ENCODE data around the gene AGL. TPM values are rescaled to one million over a fixed set of nuclear protein-coding genes. Genes with fewer than 3 reads are reported as not detected.

Gene AGL
- total RNA-seq, 1 experiment from 2014 or later: 12.0 TPM

- in situ Hi-C loops (cut with HindIII; ENCODE audit: low pct_unique_long_range_greater_than_20kb, low sequenced_read_pairs) (no loop called here), intact Hi-C loops (cut with micrococcal nuclease; ENCODE audit: unreplicated experiment) (no loop called here)
- no TSS peak for BruUV-seq (replicated peaks)
- no peaks in the 10 kb centered on the region for H3K27me3 ChIP-seq (ENCODE audit: control insufficient read depth, insufficient read depth, low read length)
- CTCF ChIA-PET: no interaction called here
- H3K4me3 ChIP-seq (ENCODE audit: low read depth in 2 of 2, low read length in 2 of 2): no peak overlapping the region
- ATAC-seq: no peak
- no peaks in the 10 kb centered on the region for H3K9me3 ChIP-seq (ENCODE audit: control insufficient read depth, insufficient read depth, low read depth, low read length)
- POLR2A ChIA-PET: no interaction called here
- no peaks in the 10 kb centered on the region for H3K4me1 ChIP-seq (ENCODE audit: control insufficient read depth, insufficient read depth, low read length)
- H3K27ac ChIP-seq (ENCODE audit: low read length): no peak overlapping the region
- H3K36me3 ChIP-seq (ENCODE audit: control insufficient read depth, insufficient read depth, low read length): peaks cover 3% of the 10 kb centered on the region; the same call in 1 of the 2 replicates
- TF ChIP-seq TCF7L2 (IDR thresholded peaks at IDR 0.05; ENCODE audit: low read depth, low read length) (no peak), POLR2AphosphoS5 (IDR thresholded peaks at IDR 0.05; ENCODE audit: low read depth, low read length) (no peak)
- no peak for DNase-seq (ENCODE audit: low read depth, low spot score)
These were observed 21.9 kb downstream of the AGL start for GRCh38 chr1:99872063-99872462.

- ATAC-seq (no peak), DNase-seq (ENCODE audit: low read depth, low spot score) (no peak)
- no peaks in the 10 kb centered on the region for H3K9me3 ChIP-seq (ENCODE audit: control insufficient read depth, insufficient read depth, low read depth, low read length)
- H3K27ac ChIP-seq (ENCODE audit: low read length): no peak overlapping the region
- intact Hi-C loops (cut with micrococcal nuclease; ENCODE audit: unreplicated experiment): no loop called here
- POLR2A ChIA-PET: no interaction called here
- H3K27me3 ChIP-seq (ENCODE audit: control insufficient read depth, insufficient read depth, low read length): no peaks in the 10 kb centered on the region
- BruUV-seq (replicated peaks): no TSS peak
- in situ Hi-C loops (cut with HindIII; ENCODE audit: low pct_unique_long_range_greater_than_20kb, low sequenced_read_pairs): no loop called here
- CTCF ChIA-PET: no interaction called here
- H3K36me3 ChIP-seq (ENCODE audit: control insufficient read depth, insufficient read depth, low read length): peaks cover 3% of the 10 kb centered on the region; the same call in 1 of the 2 replicates
- H3K4me3 ChIP-seq (ENCODE audit: low read depth in 2 of 2, low read length in 2 of 2): no peak overlapping the region
- TF ChIP-seq POLR2AphosphoS5 (IDR thresholded peaks at IDR 0.05; ENCODE audit: low read depth, low read length): no peak
- TF ChIP-seq REST (IDR thresholded peaks at IDR 0.05; ENCODE audit: insufficient read depth in 1 of 2, low read depth in 2 of 2, low read length in 1 of 2): no peak
- TF ChIP-seq SIN3A (IDR thresholded peaks at IDR 0.05; ENCODE audit: borderline replicate concordance, insufficient read depth, low read depth, low read length): no peak
- TF ChIP-seq TCF7L2 (IDR thresholded peaks at IDR 0.05; ENCODE audit: low read depth, low read length): no peak
- H3K4me1 ChIP-seq (ENCODE audit: control insufficient read depth, insufficient read depth, low read length): no peaks in the 10 kb centered on the region
These were observed 27.4 kb downstream of the AGL start for GRCh38 chr1:99877568-99877967.

- peaks cover 5% of the 10 kb centered on the region; the same call in 1 of the 2 replicates for H3K36me3 ChIP-seq (ENCODE audit: control insufficient read depth, insufficient read depth, low read length)
- DNase-seq (ENCODE audit: low read depth, low spot score) (no peak), ATAC-seq (no peak)
- intact Hi-C loops (cut with micrococcal nuclease; ENCODE audit: unreplicated experiment) (no loop called here), in situ Hi-C loops (cut with HindIII; ENCODE audit: low pct_unique_long_range_greater_than_20kb, low sequenced_read_pairs) (no loop called here)
- no peaks in the 10 kb centered on the region for H3K4me1 ChIP-seq (ENCODE audit: control insufficient read depth, insufficient read depth, low read length)
- TF ChIP-seq POLR2AphosphoS5 (IDR thresholded peaks at IDR 0.05; ENCODE audit: low read depth, low read length) (no peak), CTCF (IDR thresholded peaks at IDR 0.05) (no peak), SIN3A (IDR thresholded peaks at IDR 0.05; ENCODE audit: borderline replicate concordance, insufficient read depth, low read depth, low read length) (no peak), REST (IDR thresholded peaks at IDR 0.05; ENCODE audit: insufficient read depth in 1 of 2, low read depth in 2 of 2, low read length in 1 of 2) (no peak), TCF7L2 (IDR thresholded peaks at IDR 0.05; ENCODE audit: low read depth, low read length) (no peak)
- H3K27ac ChIP-seq (ENCODE audit: low read length): no peak overlapping the region
- POLR2A ChIA-PET: no interaction called here
- no peaks in the 10 kb centered on the region for H3K9me3 ChIP-seq (ENCODE audit: control insufficient read depth, insufficient read depth, low read depth, low read length)
- H3K4me3 ChIP-seq (ENCODE audit: low read depth in 2 of 2, low read length in 2 of 2): no peak overlapping the region
- H3K27me3 ChIP-seq (ENCODE audit: control insufficient read depth, insufficient read depth, low read length): no peaks in the 10 kb centered on the region
- CTCF ChIA-PET: no interaction called here
- BruUV-seq (replicated peaks): no TSS peak
These were observed 36.0 kb downstream of the AGL start for GRCh38 chr1:99886179-99886578.

Measured in Panc1 (cell line).